A673 (cell line): ENCODE measurements around the gene TMEM208.

Experiments
- EZH2 ChIP-seq: fragments of 200-600 bp; sonication (generic); IDR thresholded peaks from 2 replicates; pipeline ENCODE4 v1.6.1; 2017; ENCODE audit warnings: borderline replicate concordance, low read depth, mild to moderate bottlenecking, mixed read lengths, antibody characterized with exemption, low read length; ENCODE audit not compliant: poor library complexity, severe bottlenecking
- TF ChIP-seq, protein P1 (sequence below): fragments of 300-800, 200-600 bp; sonication (generic); conservative IDR thresholded peaks from 2 replicates; pipeline ENCODE4 v1.5.1; 2017; ENCODE audit warnings: low read depth, mild to moderate bottlenecking, antibody characterized with exemption, low read length, moderate library complexity, mixed read lengths

- TF ChIP-seq, protein P1, sequence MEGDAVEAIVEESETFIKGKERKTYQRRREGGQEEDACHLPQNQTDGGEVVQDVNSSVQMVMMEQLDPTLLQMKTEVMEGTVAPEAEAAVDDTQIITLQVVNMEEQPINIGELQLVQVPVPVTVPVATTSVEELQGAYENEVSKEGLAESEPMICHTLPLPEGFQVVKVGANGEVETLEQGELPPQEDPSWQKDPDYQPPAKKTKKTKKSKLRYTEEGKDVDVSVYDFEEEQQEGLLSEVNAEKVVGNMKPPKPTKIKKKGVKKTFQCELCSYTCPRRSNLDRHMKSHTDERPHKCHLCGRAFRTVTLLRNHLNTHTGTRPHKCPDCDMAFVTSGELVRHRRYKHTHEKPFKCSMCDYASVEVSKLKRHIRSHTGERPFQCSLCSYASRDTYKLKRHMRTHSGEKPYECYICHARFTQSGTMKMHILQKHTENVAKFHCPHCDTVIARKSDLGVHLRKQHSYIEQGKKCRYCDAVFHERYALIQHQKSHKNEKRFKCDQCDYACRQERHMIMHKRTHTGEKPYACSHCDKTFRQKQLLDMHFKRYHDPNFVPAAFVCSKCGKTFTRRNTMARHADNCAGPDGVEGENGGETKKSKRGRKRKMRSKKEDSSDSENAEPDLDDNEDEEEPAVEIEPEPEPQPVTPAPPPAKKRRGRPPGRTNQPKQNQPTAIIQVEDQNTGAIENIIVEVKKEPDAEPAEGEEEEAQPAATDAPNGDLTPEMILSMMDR = no peak
- TF ChIP-seq EZH2 = no peak
These were observed 31.4 kb downstream of the TMEM208 start for GRCh38 chr16:67258161-67258835.
